Adrenal gland (tissue), 5 donors: ENCODE data around the gene BIRC7.

ENCODE experiments used
- POLR2A ChIP-seq, 2 donors: fragments of 450-650 bp; IDR thresholded peaks; one replicate each; pipeline ENCODE4 v1.6.1; 2017; ENCODE audit warnings: antibody characterized with exemption in 2 of 2, mild to moderate bottlenecking in 2 of 2, moderate library complexity in 1 of 2
- TF ChIP-seq, protein P1 (sequence below), 6 experiments: fragments of 450-650 bp in 4 of 6; fragments of 200-600 bp in 2 of 6; sonication (generic) in 1 of 6; IDR thresholded peaks; 1 replicate in 5 of 6; 2 replicates in 1 of 6; pipeline versions ENCODE4 v1.5.1 to v1.8.0; 2016 to 2021; ENCODE audit warnings: antibody characterized with exemption in 6 of 6, mild to moderate bottlenecking in 2 of 6, moderate library complexity in 1 of 6
- donor health status: DM: no; HTN: no; CAD: no.

DNA sequence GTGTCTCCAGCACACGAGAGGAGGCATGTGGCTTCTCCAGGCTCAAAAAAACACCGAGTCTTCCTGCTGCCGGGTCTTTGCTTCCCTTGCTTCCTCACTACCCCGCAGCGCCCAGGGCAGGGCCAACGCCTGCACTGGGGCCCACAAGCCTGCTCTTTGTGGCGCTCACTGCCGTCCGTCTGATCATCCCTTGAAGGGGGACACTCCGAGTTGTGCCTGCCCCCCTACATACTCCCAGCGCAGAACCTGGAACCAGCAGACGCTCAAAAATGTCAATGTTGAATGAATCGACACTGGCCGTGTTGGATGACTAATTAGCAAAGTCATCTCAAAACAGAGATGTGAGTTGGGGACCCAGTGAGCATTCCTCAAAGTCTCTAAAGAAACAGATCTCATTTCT, 28.8 kb downstream of the BIRC7 start:
- TF ChIP-seq, protein P1, sequence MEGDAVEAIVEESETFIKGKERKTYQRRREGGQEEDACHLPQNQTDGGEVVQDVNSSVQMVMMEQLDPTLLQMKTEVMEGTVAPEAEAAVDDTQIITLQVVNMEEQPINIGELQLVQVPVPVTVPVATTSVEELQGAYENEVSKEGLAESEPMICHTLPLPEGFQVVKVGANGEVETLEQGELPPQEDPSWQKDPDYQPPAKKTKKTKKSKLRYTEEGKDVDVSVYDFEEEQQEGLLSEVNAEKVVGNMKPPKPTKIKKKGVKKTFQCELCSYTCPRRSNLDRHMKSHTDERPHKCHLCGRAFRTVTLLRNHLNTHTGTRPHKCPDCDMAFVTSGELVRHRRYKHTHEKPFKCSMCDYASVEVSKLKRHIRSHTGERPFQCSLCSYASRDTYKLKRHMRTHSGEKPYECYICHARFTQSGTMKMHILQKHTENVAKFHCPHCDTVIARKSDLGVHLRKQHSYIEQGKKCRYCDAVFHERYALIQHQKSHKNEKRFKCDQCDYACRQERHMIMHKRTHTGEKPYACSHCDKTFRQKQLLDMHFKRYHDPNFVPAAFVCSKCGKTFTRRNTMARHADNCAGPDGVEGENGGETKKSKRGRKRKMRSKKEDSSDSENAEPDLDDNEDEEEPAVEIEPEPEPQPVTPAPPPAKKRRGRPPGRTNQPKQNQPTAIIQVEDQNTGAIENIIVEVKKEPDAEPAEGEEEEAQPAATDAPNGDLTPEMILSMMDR (IDR thresholded peaks at IDR 0.05), result no peak
- no peak for TF ChIP-seq POLR2A (IDR thresholded peaks at IDR 0.05)
